Measurements from ENCODE around the gene FNTB. TPM values are rescaled to one million over a fixed set of nuclear protein-coding genes. Genes with fewer than 3 reads are reported as not detected.

The FNTB gene, protein sequence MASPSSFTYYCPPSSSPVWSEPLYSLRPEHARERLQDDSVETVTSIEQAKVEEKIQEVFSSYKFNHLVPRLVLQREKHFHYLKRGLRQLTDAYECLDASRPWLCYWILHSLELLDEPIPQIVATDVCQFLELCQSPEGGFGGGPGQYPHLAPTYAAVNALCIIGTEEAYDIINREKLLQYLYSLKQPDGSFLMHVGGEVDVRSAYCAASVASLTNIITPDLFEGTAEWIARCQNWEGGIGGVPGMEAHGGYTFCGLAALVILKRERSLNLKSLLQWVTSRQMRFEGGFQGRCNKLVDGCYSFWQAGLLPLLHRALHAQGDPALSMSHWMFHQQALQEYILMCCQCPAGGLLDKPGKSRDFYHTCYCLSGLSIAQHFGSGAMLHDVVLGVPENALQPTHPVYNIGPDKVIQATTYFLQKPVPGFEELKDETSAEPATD
- polyA plus RNA-seq = 10 to 100 TPM in 1 of 3 donors, 1 to 10 TPM in 2; 6.8 to 10.7 (median 7.2) TPM

DNA sequence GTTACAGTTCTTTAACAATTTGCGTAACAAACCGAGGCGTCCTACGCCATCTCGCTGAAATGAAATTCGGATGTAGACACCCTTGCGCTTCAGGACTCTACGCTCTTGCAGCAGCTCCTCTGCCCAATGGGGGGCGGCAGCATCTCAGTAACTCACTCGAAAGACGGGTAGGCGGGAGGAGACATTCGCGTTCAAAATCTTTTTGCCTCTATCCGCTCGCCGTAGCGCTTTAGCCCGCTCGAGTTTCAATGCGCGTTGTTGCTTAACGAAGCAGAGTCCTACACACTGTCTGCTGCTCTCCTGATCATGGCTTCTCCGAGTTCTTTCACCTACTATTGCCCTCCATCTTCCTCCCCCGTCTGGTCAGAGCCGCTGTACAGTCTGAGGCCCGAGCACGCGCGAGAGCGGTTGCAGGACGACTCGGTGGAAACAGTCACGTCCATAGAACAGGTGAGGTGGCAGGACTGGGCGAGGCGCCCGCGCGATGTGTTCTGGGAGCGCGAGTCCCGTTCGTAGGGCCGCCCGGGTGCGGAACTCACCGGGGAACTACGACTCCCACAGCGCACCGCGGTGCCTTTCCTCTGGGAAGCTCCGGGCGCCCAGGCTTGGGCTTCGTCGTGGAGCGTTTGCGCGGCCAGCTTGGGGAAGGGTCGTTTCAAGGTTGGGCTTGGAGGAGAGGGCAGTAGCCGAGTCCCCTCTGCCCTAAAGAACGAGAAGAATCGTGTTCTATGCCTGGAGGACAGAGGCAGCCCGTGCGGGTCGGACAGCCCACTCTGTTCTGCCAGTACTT lies at the start of gene FNTB:
TSS of gene FNTB (plus strand) at position 248 of the 790 bp plus-strand sequence. CDS start at position 307, 59 bp downstream.
- WGBS, 3 donors = 0% methylated on average over 59 to 65 of the region's 65 CpGs

DNA sequence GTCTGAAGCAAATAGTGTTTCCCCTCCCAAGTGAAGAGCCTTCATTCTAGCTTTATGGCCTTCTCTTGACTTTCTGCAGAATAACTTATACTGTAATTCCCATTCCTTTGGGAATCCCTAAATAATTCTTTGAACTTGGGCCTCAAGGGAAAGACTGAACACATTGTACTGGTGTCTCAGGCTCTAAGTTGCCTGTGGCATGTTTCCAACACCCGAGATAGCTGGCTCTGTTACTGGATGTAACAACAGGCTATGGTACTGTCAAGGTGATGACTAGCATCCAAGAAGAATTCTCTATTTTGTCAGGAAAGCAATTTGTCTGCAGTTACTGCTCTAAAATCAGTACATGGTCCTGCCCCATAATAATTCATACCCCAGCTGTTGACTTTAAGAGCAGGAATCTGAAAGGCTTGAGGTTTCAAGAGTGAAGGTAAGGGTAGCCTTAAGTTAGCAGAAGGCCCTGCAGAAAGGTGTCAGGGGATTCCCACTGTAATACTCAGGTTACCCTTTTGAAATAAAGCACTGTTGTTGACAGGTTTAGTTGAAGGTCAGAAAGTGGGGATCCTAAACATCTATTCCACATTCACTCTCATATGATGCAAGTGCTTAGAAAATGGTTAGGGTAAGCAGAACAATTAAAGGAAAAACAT lies 49.4 kb upstream of the FNTB start:
- no peak overlapping the region for H3K27ac ChIP-seq (ENCODE audit: low read depth, low read length)
- 15 to 47% (median 34%) methylated on average over 1 of the region's 1 CpG for WGBS, 3 donors

More for the DNA sequence above, at the start of gene FNTB:
- H3K27ac ChIP-seq (ENCODE audit: low read depth, low read length) = no peak within 1 kb of the TSS

DNA sequence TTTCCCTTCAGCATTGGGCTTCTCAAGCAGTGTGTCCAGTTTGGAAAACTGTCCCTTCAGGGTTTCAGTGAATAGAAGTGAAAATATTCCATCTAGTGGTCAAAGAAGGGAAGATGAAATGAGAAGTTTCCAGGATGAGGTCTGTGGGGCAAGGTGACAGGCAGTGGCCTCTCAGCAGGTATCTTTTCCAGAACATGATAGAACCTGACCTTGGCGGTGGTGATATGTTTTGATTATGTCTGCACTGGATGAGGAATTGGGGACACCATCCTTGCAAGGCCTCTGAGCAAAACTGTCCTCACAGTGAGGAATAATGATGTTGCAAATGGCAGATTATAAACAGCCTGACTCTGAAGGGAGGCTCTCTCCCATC lies 48.9 kb upstream of the FNTB start:
- 93 to 100% (median 97%) methylated on average over 1 of the region's 1 CpG for WGBS, 3 donors
- no peak overlapping the region for H3K27ac ChIP-seq (ENCODE audit: low read depth, low read length)

DNA sequence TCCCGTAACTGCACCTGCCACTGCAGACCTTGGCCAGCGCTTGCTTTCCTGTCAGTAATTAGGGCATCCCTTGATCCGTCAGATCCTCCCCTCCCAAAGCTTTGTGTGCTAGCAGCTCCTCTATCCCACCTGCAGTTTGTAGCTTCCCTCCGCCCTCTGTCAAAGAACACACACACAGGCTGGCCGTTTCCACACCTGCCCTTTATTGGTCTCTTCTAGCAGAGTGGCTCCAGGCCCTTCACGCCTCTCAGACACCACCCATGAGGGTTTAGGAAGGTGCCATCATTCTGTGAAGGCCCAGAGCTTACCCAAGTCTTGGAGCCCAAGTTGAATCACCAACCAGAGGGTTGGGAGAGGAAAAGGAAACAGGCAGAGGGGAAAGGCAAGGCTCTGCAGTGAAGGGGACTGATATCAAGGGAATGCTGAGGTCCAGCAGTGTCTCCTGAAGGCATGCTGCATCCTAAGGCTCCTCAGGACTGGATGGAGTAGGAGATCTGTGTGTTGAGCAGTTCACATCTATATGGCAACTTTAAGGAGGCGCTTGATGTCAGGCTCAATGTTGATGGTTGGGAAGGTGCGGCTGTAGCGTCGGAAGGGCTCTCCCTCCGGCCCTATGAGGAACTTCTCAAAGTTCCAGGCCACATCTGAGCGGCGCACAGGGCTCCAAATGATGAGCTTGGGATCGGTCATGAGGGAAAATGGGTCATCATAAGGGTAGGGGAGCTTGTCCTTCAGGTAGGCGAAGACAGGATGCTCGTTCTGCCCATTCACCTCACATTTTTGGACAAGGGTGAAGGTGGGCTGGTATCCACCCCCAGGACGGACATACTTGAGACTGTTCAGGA lies 47.5 kb upstream of the FNTB start:
- WGBS, 3 donors = 77 to 93% (median 91%) methylated on average over 17 of the region's 17 CpGs
- H3K27ac ChIP-seq (ENCODE audit: low read depth, low read length) = no peak overlapping the region

DNA sequence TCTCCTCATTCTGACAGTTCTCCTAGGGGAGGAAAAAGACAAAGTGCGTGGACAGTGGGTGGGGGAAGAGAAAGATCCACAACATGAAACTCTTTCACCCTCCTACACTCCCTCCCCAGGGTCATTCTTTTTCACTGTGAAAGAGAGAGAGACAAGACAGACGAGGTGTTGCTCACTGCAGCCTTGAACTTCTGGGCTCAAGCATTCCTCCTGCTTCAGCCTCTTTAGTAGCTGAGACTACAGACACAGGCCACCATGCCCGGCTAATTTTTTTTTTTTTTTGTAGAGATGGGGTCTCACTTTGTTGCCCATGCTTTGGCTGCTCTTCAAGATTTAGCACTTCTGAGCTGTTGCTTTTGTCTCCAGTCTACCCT lies 46.9 kb upstream of the FNTB start:
- 74 to 77% (median 75%) methylated on average over 3 of the region's 3 CpGs for WGBS, 3 donors
- no peak overlapping the region for H3K27ac ChIP-seq (ENCODE audit: low read depth, low read length)

DNA sequence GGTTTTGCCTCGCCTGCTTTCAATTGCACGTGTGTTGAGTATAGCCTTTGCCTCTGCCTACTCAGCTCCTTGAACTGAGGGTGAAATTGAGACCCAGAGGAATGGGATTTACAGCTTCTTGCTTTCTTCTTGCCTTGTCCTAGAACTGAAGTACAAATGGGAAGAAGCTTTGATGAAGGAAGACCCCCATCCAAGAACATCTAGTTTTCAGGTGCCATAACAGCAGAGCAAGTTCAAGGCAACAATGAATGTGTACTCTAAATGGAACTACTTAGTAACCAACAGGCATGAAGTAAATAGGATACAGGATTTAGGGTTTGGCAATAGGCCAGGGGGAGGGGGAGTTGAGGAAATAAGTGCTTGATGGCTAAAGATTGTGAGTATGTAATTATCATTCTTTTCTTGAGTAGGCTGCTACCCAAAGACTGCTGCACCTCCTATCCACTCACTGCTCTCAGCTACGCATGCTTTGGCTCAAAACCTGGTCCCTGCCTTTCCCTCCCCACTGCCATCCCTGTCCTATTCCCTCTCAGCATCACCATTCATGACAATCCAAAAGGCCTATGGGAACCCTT lies 46.3 kb upstream of the FNTB start:
- H3K27ac ChIP-seq (ENCODE audit: low read depth, low read length) = no peak overlapping the region
- 94 to 99% (median 94%) methylated on average over 3 of the region's 3 CpGs for WGBS, 3 donors

DNA sequence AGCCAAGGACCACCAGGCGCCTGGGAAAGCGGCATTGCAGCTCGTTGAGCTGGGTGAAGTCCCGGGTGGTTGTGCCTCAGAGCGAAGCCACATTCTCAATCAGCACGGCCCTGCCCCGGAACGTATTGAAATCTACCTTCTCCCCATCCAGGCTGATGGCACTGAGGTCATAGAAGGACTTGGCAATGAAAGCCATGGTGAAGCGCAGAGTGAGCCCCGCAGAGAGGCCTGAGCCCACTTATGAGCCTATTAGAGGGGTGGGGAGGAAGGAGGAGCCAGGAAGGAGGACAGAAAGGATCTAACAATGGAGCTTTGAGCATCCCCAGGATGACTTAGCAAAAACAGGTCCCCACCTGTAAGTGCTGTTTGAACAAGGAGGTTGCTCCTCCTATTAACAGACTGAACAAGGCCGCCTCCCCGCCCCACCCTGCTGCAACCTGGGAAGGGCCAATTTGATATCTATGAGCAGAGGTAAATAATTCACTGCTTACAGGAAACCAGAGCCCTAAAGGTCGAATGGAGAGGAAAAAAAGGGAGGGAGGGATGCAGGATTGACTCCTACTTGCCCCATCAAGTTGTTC lies 44.1 kb upstream of the FNTB start, which contains the start of gene GPX2:
TSS of gene GPX2 (minus strand) at position 215 of the 581 bp plus-strand sequence. CDS start at position 196, 19 bp downstream.
- H3K27ac ChIP-seq (ENCODE audit: low read depth, low read length) = no peak within 1 kb of the TSS
- 62 to 91% (median 81%) methylated on average over 13 of the region's 13 CpGs for WGBS, 3 donors

DNA sequence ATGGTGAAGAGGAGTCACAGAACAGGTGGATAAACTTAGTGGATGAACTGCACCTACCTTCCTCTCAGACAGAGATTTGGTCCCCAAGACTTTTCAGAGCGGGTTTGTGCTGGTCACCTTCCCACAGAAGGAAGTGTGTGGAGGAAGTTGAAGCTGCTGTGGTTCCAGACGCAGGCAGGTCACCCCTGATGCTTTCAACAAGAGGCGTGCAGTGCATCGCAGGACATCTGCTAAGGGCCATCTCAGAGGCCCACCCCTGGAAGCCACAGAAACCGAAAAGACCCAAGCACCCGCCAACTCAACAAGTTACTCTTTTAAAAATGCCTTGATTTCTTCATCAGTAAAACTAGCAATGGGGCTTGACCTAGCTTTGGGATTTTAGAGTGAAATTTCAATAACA lies 43.1 kb upstream of the FNTB start:
- H3K27ac ChIP-seq (ENCODE audit: low read depth, low read length) = no peak overlapping the region
- 56 to 84% (median 64%) methylated on average over 6 of the region's 6 CpGs for WGBS, 3 donors

DNA sequence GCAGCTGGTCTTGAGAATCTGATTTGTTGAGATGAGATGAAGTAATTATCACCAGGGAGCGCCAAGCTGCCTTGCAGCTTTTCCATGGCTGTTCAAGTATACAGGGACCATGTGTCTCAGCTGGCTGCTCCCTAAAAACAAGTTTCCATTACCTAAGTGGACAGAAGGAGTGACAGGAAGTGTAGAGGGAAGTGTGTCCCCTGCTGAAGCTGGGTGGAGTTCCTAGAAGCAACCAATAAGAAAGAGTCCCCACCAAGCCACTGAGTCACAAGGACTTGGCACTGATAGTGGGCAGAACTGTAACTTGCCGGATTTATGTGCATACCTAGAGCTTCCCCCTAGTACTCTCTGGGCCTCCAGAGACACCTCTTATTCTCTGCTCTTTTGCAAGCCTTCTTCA lies 42.7 kb upstream of the FNTB start:
- H3K27ac ChIP-seq (ENCODE audit: low read depth, low read length) = no peak overlapping the region
- 86 to 93% (median 92%) methylated on average over 2 of the region's 2 CpGs for WGBS, 3 donors

DNA sequence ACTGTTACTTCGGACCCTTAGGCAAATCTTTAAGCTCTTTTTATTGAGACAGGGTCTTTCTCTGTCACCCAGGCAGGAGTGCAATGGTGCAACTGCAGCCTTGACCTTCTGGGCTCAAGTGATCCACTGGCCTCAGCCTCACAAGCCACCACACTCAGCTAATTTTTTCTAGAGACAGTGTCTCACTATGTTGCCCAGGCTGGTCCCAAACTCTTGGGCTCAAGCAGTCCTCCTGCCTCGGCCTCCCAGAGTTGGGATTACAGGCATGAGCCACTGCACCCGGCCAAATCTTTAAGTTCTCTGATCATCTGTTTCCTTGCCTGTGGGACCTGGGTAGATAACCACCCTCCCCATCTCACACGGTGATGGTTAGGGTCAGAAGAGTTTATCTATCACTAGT lies 41.8 kb upstream of the FNTB start:
- WGBS, 3 donors = 92 to 95% (median 92%) methylated on average over 4 of the region's 4 CpGs
- H3K27ac ChIP-seq (ENCODE audit: low read depth, low read length) = no peak overlapping the region

DNA sequence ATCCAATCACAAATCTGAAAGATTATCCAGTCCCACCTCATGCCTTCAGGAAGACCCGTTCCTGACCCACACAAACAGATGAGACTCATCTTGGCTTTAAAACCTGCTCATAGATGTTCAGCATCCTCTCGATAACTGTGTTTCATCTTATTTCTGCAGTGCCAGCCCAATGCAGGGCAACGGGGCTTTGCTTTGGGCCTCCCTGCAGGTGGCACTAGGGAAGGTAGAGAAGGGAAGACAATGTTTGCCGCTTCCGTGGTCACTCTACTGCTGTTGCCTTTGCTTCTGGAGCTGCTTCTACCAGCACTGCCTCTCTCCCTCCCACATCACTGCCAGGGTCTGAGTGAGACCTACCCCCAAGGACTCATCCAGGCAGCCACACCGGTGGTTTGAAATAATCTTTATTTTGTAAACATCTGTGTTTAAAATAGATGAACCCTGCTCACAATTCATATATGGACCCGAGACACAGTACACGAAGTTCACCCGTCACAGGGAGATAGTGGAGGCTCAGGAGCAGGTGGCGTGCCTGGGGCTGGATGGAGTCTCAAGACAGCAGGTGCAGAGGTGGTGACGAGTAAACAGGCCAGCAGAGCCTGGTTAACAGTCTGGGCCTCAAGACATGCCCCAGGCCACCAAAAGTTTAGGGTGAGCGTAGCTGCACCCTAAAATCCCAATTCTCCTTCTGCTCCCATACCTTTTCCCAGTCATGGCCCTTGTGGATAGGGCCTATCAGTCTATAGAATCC lies 41.1 kb upstream of the FNTB start:
- H3K27ac ChIP-seq (ENCODE audit: low read depth, low read length) = no peak overlapping the region
- 94 to 97% (median 94%) methylated on average over 12 of the region's 12 CpGs for WGBS, 3 donors

DNA sequence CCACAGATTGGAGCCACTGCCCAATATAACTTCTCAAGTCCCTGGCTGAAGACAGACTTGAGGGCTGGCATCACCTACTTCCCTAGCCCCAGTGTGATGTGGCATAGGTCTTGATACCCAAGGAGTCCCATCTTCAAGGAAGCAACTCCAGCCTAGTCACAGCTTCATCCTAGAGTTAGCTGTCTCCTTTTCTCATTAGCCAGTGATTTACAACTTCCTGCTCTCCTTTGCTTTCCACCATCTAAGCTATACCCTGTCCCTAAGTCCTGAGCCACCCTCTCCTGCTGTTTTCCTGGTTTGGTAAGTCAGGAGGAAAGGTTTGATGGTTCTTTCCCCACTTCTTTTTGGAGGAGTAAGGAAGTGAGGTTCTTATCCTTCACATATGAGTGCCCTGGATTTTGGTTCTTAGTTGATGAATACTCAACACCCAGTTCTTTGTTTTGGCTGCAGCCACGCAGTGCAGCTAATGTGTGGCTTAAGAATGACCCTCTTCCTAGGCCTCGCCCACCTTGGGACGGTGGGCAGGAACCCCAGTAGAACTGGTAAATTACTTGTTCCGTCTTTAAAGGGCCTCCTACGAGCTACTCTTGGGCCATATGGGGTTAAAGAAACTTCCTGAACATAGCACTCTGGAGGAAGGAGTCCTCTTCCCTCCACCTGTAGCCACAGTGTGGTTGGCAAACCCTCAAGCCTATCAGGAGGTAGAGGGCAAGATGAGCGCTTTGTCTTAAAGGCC lies 40.2 kb upstream of the FNTB start:
- WGBS, 3 donors = 75 to 83% (median 78%) methylated on average over 6 of the region's 6 CpGs
- H3K27ac ChIP-seq (ENCODE audit: low read depth, low read length) = no peak overlapping the region

DNA sequence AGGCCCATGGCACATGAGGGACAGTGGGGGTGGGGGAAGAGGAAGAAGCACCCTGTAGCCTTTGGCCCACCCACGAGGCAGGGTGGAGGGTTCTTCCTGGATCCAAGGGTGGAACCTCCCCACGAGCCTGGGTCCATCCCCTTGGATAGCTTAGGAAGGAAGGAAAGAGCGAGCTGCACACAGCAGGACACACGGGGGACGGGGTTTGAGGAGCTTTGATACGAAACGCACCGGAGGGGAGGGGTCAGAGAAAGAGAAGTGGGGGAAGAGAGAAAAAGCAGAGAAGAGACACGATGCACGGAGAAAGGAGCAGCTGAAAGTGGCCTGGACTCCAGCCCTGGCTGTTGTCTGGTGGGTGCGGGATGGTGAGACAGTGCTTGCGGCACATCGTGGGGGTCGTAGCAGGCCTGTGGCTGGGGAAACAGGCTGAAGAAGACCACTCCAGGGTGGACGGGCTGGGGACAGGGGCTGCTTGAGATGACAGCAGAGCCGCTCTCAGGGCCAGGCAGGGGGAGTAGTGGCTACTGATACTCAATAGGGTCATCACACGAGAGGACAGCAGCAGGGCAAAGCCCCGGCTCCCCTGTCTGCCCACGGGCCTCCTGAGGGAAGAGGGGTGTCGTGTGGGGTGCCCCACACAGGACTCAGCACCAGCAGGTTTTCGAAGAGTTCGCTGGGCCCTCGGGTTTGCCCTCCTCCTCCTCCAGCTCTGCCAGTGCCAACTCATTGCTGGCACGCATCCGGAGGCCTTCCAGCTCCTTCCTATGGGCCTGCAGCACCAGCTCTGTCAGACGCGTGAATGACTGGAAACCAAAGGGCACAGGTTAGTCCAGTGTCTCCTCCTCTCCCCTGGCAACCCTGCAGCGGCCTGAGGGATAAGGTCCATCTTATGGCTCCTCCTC lies 38.7 kb upstream of the FNTB start:
- WGBS, 3 donors = 89 to 94% (median 92%) methylated on average over 27 to 28 of the region's 28 CpGs

DNA sequence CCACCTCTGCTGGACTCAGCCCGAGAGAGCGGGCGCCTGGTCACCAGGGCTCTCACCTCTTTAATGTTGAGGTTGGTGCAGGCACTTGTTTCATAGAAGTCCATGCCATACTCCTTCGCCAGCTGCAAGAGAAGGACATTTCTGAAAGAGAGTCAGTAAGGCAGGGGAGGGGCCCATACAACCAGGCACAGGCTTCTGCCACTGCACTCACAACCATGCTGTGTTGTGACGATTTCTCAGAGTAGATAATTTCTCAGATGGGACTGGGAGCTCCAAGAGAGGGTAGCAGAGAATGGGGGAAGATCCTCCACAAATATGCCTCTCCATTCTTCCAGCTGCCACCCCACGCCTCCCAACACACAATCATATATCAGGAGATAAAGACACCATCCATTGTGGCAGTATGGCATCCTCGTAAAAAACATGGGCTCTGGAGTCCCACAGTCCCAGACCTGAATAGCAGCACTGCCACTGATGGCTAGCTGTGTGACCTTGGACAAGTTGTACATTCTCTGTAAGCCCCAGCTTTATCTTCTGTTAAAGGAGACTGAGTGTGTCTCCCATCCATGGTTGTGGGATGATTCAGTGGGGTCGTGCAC lies 38.0 kb upstream of the FNTB start:
- WGBS, 3 donors = 93 to 97% (median 96%) methylated on average over 8 of the region's 8 CpGs
- no peak overlapping the region for H3K27ac ChIP-seq (ENCODE audit: low read depth, low read length)

More for the DNA sequence above, 38.7 kb upstream of the FNTB start:
- H3K27ac ChIP-seq (ENCODE audit: low read depth, low read length) = no peak overlapping the region

DNA sequence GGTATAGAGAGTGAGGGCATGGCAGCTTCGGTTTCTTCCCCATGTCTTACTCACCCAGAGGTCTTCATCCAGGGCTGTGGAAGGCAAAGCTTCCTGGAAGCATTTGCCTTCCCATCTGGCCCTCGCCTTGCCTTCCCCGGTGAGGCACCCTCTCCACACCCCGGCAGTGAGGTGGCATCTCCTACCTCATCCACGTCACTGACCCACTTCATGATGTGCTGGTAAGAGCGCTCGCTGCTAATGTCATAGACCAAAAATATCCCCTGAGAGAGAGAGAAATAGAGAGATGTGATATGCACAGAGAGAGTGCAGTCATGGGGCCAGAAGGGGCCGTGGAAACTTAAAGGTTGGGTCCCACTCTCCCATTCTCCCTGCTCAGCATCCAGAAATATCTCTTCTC lies 35.8 kb upstream of the FNTB start:
- WGBS, 3 donors = 94 to 97% (median 95%) methylated on average over 8 of the region's 8 CpGs
- no peak overlapping the region for H3K27ac ChIP-seq (ENCODE audit: low read depth, low read length)

Measured in adipose tissue (tissue), 3 donors.